ENCODE measurements around the gene BMP2.

BMP2 gene

DNA sequence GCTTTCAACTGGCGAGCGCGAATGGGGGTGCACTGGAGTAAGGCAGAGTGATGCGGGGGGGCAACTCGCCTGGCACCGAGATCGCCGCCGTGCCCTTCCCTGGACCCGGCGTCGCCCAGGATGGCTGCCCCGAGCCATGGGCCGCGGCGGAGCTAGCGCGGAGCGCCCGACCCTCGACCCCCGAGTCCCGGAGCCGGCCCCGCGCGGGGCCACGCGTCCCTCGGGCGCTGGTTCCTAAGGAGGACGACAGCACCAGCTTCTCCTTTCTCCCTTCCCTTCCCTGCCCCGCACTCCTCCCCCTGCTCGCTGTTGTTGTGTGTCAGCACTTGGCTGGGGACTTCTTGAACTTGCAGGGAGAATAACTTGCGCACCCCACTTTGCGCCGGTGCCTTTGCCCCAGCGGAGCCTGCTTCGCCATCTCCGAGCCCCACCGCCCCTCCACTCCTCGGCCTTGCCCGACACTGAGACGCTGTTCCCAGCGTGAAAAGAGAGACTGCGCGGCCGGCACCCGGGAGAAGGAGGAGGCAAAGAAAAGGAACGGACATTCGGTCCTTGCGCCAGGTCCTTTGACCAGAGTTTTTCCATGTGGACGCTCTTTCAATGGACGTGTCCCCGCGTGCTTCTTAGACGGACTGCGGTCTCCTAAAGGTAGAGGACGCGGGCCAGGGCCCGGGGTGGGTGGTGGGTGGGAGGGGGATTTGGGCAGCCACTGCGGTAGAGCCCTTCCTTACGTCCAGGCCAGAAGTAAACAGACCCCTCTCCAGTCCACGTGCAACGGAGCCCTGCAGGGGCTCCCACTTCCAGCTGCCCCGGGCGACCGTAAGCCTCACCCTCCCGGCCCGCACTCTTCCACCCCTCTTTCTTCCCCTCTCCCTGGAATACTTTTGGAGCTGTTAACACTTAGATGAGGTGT is 998 bp downstream of the BMP2 start:
- no peak for FAIRE-seq

DNA sequence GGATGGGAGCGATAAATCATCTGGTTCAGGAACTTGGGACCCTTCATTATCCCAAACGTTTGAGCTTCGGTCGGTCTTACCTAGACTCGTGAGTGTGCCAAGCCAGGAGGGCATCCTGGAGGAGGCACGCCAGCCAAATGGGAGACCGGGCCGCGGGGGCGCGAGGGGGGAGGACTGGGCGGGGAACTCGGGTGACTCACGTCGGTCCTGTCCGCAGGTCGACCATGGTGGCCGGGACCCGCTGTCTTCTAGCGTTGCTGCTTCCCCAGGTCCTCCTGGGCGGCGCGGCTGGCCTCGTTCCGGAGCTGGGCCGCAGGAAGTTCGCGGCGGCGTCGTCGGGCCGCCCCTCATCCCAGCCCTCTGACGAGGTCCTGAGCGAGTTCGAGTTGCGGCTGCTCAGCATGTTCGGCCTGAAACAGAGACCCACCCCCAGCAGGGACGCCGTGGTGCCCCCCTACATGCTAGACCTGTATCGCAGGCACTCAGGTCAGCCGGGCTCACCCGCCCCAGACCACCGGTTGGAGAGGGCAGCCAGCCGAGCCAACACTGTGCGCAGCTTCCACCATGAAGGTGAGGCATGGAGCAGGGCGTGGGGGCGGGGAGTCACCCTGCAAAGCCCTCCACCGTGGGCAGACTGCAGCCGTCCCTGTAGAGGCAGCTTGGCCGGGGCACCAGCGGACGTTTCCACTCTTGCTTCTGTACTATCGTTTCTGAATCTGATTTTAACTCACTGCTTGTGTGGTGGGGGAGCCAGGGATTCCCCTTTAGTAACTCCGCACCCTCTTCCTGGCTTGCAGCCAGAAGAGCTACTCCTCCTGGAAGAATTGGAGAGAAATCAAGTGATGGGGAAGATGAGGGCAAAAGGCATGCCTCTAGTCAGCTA is 2.7 kb downstream of the BMP2 start:
- FAIRE-seq: no peak

DNA sequence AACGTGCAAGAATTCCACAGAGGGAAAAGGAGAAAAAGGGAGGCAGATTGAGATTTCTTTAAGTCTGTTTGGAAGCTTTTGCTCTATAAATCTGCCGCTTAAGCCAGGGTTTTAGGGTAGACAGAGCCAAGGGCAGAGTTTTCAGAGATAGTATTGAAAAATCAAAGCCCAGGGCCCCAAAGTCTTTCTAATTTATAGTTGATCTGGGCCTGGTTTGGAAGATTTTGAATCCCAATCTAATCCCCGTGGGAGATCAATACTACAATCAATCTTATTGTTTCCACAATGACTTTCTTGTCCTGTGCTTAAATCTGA is 3.3 kb downstream of the BMP2 start:
- FAIRE-seq: no peak

DNA sequence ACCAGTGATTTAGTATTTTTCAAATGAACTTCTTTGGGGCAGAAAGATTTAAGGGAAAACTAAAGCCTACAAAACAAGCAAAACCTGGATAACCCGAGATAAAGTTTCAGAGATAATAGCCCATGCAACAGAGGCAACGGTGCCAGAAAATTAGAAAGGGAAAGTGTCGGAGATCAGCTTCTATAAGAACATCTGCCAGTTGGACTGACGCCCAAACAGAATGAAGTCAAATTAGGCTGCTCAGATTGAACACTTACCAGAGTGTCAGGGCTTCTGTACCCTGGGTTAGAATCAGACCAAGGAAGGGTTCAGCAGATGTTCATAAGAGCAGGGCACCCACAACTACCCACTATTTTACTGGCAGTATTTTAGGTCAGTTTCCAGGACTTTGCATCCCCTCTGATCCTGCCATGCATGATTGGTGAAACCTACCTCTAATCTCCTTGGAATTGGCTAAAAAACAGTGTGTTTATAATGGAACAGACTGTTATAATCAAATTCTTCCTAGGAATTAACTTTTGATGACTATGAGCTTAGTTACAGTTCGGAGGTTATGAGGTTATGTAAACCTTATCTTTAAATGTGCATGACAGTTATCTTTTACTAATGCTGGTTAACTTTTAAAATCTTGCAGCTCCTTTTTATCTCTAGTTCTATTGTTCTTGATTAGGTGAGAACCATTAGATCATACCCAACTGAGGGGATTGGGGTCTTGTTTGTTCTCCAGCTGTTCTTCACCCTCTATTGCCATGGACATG is 13.1 kb downstream of the BMP2 start:
- no peak for FAIRE-seq

DNA sequence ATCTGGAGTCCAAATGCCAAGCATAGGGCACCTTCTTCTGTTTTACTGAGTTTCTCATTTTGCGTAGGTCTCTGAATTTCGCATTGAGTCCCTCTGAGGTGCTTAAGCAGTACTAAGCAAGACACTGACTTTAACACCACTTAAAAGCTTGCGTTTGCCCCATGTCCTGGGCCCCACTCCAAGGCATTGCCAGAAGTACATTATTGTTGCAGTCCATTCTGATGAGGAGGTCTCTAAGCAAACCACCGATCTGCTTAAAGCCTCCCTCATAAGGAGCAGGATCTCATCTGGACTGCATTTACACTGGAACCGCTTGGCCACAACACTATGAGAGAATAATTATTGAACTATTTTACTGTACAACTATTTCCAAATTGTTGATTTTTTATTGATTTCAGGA is 16.3 kb downstream of the BMP2 start:
- FAIRE-seq: no peak

DNA sequence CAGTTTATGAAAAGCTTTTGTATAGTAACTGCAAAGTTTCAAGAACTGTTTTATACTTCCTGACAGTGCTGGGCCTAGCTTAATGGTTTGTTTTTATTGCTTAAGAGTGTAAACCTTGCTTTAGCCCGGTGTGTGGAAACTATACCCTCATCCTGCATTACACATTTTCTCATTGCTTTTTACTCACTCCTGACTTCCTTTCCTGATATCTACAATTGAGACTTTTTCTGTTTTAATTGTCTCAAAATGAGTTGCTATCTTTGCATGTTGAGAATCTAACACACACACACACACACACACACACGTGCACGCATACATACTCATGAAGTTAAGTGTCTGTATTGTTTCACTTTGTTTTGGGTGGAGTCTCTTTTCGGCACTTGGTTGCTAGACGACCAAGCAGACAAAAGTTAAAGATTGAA is 16.7 kb downstream of the BMP2 start:
- FAIRE-seq: no peak

DNA sequence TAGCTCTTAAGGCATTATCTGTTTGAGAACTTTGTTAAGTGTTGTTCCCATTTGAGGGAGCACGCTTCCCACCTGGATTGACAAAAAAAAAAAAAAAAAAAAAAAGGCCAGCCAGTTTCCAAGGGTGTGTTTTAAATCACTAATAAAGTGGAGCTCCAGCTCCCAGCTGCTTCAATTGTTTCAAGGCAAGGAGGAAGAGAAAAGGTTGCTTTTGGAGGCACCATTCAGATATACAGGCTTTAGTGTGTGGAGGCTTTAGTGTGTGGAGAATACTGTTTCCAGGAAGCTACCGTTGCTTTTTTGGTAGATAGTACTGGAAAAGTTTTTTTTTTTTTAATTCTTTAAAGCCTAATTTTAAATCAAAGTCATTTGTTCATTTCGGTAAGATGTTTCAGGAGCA is 17.3 kb downstream of the BMP2 start:
- FAIRE-seq: no peak

DNA sequence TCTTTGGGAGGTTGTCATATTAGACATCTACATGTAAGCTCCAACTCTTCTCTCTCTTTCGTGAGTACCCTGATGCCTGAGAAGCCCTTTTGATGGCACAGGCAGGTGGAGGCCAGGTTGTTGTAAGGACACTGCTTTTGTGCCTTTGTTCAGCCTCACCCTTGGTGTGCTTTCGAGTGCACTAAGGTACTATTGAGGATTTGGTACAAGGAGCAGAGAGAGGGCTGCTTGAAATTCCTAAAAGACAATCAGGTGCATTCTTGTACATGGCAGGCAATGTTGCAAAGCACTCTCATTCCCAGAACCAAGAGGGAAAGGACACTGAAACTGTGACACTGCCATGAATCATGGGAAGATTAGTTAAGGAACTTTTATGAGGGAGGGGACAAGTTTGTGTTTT is 19.1 kb downstream of the BMP2 start:
- FAIRE-seq: no peak

DNA sequence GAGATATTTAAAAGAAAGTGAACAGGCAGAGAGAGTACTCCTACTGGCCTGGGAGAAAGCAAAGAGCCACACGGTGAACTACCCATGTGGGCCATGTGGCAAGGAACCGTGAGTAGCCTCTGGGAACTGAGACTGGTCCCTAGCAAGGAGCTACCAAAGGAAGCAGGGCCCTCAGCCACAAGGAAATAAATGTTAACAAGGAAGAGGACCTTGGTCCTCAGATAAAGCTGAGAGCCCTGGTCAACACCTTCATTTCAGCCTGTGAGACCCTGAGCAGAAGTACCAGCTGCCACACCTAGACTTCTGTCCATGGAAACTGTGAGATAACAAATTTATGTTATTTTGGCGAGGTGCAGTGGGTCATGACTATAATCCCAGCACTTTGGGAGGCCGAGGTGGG is 25.3 kb downstream of the BMP2 start:
- FAIRE-seq: no peak

DNA sequence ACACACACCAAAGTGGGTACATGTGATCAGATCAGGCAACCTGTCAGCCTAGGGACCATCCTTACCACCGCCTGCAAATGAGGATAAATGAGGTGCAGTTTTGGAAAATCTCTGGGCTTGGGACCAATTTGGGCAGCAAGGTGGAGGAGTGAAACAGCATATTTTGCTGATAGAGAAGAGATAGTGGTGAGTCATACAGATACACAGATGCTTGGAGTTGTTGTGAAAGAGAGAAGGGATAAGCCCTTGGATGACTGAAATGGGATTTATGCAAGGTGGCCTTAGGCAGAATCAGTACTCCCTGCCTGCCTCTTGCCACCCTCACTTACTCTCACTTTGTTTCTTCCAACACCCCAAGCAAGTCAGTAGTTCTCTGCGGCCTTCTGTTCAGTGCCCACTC is 34.7 kb downstream of the BMP2 start:
- no peak for FAIRE-seq

DNA sequence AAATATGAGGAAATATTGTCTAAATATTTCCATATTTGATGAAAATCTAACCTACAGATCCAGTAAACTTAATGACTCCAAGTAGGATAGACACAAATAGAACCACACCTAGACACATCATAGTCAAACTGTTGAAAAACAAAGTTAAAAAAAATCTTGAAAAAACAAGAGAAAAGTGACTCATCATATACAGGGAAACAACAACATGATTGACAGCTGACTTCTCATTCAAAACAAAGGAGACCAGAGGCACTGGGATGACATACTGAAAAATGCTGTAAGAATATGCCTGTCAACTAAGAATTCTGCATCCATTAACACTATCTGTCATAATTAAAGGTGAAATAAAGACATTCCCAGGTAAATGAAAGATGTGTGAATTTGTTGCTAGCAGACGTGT is 38.8 kb downstream of the BMP2 start:
- no peak for FAIRE-seq

DNA sequence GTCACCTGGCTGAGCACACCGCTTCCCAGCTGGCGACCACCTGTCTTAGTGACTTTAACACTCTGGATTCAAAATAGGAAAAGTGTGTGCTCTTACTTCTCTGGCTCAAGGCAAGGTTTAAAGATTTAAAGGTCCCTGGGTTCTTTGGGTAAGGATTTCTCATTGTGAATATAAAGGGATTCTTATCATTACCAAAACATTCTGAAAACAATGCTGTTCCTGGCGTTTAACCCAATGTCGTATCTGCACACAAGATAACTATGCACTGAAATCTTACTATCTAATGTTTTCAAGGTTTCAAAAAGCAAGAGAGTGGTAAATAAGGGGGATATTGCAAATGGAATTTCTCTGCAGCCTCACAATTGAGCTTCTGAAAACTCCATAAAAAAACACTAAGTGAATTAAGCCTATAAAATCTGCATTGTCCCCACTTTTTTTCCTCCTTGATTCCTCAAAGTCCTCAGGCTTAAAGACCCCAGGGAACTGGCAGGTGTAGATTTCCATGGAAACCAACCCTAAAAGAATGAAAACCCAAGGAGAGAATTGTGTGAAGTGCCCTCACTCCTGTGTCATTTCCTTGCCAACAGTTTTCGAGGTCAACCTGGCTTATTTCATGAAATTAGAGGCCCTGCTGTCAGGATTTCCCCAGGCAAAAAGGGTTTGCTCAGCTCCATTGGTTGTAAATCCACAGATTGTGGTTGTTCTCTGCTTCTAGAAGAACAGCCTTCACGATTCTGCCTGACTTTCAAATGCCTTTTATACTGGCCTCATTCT is 44.0 kb downstream of the BMP2 start:
- FAIRE-seq: no peak

DNA sequence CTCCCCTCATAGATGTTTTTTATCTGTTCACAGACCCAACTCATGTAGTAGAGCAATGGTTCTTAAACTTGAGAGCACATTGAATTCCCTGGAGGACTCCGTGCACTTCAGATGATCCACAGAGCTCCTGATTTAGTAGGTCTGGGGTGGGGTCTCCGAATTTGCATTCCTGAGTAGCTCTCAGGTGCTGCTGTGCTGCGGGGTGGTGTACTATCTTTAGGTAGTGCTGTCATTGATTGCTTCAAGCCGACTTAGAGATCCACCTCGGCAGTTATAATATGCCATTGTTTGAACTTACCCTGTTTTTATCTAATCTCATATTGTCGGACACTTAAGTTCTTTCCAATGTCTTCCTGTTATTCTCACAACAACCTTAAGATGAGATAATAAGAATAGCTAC is 45.0 kb downstream of the BMP2 start:
- no peak for FAIRE-seq

DNA sequence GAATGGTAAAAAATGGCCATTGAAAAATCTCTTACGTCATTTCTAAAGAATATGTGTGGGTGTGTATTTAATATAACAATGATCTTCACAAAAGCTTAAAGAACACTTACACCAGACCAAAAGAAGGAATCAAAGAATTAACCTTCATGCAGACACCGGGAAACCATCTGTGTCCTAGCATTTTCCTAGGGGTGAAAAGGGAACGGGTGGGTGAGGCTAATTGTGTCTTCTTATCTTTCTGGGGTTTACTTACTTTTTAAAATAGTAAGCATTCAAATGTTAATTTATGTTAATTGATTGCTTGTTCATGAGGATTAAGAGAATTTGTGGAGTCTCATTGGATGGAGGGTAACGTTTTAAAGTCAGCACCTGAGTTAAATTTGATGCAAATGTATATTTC is 47.5 kb downstream of the BMP2 start:
- FAIRE-seq: no peak

DNA sequence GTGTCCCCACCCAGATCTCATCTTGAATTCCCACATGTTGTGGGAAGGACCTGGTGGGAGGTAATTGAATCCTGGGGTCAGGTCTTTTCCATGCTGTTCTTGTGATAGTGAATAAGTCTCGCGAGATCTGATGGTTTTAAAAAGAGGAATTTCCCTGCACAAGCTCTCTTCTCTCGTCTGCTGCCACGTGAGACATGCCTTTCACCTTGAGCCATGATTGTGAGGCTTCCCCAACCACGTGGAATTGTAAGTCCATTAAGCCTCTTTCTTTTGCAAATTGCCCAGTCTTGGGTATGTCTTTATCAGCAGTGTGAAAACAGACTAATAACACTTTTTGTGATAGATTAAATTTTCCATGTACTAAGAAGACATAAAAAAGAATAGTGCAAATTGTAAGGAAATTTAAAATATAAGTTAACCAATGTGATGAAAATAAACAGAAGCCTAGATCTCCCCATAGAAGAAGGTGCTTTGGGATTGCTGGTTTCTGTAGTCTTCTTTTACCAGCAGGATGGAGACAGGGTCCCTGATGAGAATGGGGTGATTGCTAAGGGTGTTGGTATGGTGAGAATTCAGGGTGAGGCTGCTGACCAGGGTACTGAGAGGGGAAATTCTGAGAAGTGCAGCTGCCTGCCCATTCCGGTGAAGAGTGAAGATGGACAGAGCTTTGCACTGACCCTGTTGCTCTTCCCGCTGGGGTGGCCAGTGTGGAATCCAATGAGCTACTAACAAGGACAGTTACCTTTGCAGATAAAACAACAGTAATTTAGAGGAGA is 50.7 kb downstream of the BMP2 start:
- no peak for FAIRE-seq

DNA sequence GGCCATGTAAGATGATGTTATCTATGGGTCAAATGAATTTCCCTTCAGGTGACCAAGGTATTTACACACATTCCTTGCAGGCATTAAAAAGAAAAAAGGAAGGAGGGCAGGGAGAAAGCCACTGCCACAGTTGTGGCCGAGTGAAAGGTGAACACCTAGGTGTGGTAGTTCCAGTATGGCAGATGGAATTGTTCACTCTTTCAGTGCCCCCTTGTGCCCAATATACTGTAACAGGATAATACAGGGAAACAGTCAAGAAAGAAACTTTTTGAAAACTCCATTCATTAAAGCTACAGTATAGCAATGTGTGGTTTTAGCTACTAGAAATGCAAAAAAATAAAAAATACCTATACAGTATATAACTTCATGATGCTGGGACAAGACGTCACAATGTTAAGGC is 52.1 kb downstream of the BMP2 start:
- no peak for FAIRE-seq

DNA sequence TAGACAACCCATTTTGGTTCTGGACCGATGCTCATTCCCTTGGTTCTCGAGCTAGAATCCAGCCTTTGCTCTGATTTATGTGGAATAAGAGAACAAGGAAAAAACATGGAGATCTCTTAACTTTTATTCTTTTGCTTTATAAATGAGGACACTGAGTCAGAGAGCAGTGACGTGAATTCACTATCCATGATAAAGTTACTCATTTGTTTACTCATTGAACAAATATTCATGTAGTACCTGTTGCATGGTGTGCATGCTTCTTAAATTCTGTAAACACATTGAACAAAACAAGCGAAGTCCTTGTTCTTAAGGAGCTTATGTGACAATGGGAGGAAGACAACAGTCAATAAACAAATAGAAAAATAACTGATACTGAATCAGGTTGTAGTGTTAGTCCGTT is 56.9 kb downstream of the BMP2 start:
- FAIRE-seq: no peak

DNA sequence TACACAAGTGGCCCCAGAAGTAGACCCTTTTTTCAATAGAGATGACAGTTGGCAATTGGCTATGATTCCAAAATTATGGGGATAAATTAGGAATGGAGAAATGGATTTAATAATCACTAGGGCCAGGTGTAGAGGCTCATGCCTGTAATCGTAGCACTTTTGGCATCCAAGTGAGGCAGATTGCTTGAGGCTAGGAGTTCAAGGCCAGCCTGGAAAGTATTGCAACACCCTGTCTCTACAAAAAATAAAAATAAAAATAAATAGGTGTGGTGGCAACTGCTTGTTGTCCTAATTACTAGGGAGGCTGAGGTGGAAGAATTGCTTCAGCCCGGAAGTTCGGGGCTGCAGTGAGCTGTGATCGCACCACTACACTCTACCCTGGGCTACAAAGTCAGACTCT is 60.0 kb downstream of the BMP2 start:
- no peak for FAIRE-seq

DNA sequence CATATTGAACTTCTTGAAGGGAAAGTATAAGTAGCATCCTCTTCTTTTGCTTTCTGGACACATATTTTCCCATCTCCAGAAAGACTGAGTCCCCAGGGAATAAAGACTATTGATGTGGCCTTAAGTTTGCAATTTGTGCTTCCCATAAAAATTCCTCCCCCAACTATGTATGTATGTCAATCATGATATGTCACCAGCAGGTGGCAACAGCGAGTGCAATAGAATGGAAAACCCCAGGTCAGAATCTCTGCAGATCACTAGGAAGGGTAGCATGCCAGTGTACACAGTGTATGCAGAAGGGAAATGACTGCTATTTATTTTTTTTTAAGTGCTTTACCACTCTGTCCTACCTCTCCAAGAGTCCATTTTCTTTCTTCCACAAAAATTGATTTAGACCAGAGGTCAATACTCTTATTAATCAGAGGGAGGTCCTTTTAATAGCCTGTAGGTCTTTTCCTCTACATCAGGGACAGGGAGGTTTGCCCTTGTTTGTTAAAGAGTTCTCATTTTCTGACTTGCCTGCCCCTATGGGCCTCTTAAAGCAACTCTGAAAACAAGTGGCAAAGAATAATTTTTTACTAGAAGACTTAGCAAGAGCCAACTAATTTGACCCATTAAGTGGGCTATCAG is 61.4 kb downstream of the BMP2 start:
- FAIRE-seq: no peak

DNA sequence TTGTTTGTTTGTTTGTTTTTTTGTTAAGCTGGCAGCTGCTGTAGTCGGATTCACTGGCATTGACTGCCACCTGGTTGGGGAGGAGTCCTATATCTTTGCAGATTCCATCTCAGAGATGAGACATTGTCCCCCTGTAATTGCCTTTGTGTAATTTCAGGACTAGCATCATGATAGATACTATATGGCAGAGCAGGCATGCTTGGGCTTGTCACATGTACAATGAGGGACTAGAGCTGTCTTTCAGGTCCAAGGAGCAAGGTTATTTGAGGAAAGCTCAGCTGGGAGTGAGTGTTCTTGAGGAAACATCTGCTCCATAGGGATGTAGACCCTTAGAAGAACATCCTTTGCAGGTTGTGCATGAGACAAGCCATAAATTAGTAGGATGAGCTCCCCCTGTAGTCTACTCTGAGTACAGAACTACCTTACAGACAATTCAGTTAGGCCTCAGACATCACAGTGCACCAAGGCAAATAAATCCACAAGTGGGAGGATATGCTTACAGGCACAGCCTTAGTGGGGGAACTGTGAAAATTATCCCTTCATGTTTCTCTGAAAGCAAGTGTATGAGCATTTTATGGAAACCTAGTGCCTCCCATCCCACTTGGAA is 62.1 kb downstream of the BMP2 start:
- FAIRE-seq: no peak

Data from endometrium (tissue), 2 donors.